NT2/D1 (cell line): Measurements from ENCODE around the gene GARIN5B.

ENCODE experiments used
- SUZ12 ChIP-seq: IDR thresholded peaks from 2 replicates; pipeline ENCODE4 v1.6.1; 2011; ENCODE audit not compliant: insufficient read length, insufficient read depth; ENCODE audit errors: extremely low read depth
- YY1 ChIP-seq: IDR thresholded peaks from 2 replicates; pipeline ENCODE4 v1.6.1; 2011; ENCODE audit not compliant: insufficient read length, insufficient read depth
- ZNF274 ChIP-seq: IDR thresholded peaks from 2 replicates; pipeline ENCODE4 v1.6.1; 2011; ENCODE audit warnings: mild to moderate bottlenecking, low read depth, low read length

- TF ChIP-seq ZNF274 (no peak), YY1 (no peak), SUZ12 (no peak)
These were observed 3.8 kb downstream of the GARIN5B start for GRCh38 chr19:55358943-55359908.
